D341Med (cell line): ENCODE data around the gene PPARG.
"Not testable (repeated sequence)": the region's sequence is repeated elsewhere in the genome, so short reads cannot be mapped to it uniquely, and the experiment has no call there.

Source experiments
- DNase-seq: peaks from one replicate; pipeline ENCODE4 v3.0.0; 2012; ENCODE audit warnings: low spot score

Gene PPARG

DNA sequence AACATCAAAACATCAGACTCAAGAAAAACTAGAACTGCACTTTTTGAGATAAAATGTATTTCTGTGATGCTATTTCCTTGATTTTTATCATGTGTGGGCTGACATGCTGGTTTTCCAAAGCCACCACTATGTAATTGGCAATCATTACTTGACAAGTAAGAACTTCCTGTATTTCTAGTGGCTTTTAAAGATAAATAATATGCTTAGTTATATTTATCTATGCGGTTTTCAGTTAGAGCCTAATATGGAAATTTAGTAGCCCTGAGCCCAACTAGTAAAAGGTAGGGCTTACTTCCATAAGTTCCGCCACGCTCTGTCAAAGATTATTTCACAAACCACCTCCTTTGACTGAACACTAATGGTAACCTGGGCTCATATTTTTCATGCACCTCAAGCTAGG, 91.6 kb downstream of the PPARG start:
- no peak for DNase-seq

DNA sequence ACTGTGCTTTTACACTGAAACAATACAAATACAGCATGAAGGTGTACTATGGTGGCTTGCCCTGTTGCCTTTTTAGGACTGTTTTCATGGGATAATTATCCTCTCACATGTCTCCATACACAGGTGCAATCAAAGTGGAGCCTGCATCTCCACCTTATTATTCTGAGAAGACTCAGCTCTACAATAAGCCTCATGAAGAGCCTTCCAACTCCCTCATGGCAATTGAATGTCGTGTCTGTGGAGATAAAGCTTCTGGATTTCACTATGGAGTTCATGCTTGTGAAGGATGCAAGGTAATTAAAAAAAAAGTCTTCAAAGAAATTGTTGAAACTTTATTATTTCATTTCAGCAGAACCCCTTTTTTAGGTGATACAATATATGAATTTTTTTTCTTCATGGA, 92.3 kb downstream of the PPARG start:
- DNase-seq: no peak

DNA sequence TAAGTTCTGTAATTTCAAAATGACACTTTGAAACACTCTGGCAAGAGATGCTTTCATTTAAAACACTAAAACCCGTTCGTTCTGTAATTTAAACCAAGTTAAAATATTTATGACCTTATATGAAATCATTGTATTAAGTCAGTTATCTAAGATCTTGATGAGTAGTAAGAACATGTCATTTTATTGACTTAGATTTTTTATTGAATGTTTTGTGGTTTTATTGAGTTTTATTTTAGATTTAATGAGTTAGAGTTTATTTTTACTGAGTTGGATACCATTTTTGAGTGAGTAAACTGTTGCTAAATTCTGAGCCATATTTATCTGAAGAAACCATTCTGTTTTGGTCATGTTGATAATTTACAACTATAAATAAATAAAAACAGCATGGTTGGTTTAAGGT, 94.3 kb downstream of the PPARG start:
- DNase-seq: no peak

DNA sequence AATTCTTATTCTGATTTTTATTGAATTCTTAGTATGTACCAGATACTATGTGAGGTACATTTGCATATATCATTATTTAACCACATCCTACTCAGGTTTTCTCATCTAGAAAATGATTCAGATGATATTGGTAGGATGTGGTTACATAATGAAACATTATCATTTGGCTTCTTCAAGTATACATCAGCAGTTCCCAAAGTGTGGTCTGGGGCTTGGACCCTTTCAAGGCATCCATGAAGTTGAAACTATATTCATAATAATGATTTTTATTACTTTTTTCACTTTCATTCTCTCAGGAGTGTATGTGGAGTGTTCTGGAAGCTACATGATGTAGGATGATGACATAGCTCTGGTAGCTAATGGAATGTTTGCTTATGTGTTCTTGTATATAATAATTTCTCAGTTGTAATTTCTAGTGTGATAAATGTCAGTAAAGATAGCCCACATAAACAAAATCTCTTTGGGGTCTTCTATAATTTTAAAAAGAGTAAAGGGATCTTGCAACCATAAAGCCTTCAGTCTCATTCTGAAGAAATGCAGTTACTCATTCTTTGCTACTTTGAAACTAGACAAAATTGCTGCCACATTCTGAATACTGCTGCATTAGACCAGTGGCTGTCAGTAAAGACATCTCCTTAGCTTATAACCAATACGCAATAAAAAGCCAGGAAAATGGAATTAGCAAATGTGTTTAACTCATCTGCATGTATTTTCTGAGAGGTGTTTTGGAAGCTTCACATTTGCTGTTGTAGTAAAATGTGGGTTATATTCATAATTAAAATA, 95.8 kb downstream of the PPARG start:
- DNase-seq: no peak

DNA sequence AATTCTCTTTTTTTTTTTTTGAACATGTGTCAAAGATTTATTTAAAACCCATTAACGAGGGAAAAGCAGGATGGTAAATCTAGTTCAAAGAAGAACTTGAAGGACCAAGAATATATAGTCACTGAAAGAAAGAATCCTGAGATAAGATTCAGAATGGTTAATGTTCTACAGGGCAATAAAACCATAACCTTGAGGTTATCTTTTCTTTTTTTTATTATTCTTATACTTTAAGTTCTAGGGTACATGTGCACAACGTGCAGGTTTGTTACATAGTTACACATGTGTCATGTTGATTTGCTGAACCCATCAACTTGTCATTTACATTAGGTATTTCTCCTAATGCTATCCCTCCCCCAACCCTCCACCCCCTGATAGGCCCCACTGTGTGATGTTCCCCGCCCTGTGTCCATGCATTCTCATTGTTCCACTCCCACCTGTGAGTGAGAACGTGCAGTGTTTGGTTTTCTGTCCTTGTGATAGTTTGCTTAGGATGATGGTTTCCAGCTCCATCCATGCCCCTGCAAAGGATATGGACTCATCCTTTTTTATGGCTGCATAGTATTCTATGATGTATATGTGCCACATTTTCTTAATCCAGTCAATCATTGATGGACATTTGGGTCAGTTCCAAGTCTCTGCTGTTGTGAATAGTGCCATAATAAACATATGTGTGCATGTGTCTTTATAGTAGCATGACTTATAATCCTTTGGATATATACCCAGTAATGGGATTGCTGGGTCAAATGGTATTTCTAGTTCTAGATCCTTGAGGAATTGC, 97.8 kb downstream of the PPARG start:
- DNase-seq: not testable (repeated sequence)

DNA sequence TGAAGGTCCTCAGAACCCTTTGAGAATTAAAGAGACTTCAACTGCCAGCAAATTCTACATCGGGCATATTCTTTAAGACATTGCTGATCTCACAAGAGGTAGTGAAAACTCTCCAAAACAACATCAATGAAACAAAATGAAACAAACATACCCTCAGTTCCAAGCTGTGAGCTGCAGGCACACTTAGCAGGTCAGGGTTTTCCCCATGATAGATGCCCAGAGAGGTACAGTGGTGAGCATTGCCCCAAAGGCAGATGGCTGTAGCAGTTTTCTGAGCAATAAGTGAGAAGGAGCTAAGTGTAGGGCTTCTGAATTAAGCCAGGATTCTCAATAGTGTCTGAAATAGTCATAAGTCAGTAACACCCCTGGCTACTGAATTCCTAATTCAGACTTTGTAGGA, 99.3 kb downstream of the PPARG start:
- no peak for DNase-seq

DNA sequence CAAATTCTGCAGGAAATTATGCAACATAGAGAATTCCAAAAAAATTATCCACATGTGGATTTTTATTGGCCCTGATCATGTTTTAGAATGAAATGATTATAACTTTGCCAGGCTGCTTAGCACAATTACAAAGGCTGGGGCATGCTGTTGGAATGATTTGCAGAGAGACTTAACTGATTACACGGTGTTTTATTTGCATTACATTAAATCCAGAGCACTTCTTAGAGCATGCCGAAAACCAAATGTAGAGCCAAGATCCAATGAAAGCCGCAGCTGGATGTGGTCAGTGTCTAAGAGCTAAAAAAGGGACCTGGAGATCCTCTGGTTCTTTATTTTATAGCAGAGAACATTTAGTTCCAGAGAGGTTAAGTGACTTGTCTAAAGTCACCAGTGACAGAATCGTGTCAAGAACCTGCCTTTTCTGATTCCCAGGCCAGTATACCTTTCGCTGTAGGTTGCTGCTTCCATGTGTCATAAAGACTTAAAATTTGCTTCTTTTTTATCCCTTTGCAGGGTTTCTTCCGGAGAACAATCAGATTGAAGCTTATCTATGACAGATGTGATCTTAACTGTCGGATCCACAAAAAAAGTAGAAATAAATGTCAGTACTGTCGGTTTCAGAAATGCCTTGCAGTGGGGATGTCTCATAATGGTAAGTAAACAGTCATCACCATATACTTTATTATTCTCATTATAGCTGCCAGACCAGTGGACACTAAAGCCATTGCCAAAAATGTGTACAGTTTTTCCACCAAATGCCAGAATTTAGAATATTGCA, 103.4 kb downstream of the PPARG start:
- DNase-seq: no peak

DNA sequence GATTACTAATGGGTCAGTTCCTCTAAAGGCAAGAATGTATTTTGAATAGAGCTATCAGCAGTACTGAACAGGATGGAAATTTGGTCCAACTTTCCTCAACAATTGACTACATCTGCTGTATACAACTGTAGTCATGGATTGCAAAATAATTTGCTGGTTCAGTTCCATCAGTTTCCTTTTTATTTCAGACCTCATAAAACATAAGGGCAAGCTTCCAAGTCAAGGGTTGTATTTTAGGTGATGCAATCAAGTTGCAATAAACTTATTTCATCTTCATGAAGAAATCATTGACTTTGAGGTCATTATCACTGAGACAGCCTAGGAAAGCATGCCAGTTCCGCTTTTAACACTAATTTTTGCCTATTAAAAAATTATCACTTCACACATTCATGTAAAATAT, 105.0 kb downstream of the PPARG start:
- DNase-seq: no peak

DNA sequence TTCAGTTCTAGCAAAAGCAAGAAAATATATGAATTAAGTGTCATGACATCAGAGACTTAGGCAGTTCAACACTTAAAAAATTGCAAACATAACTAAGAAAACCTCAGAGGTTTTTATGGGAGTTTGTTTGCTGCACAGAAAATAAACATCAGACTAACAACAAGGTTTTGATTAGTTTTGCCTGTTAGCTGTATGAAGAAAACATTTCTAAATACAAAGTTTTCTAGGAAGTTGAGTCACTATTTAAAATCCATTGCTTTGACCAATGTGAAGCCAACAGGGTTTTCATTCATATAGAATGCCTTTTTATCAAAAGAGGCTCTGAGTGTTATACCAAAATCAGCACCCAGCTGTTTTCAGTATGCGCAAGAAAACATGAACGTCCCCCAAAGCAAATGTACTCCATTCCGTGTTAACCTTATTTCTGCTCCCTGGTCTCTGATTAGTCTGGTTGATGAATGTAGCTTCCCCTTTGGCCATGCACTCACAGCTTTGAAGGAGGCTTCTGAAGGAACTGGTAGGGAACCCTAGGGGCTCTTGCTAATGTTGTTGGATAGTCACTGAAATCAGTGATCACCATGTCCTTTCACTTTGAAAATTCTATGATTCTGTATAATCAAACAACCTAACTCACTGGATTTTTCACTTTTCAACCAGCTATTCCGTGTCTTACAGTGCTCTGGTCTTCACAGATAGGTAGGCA, 105.8 kb downstream of the PPARG start:
- no peak for DNase-seq

DNA sequence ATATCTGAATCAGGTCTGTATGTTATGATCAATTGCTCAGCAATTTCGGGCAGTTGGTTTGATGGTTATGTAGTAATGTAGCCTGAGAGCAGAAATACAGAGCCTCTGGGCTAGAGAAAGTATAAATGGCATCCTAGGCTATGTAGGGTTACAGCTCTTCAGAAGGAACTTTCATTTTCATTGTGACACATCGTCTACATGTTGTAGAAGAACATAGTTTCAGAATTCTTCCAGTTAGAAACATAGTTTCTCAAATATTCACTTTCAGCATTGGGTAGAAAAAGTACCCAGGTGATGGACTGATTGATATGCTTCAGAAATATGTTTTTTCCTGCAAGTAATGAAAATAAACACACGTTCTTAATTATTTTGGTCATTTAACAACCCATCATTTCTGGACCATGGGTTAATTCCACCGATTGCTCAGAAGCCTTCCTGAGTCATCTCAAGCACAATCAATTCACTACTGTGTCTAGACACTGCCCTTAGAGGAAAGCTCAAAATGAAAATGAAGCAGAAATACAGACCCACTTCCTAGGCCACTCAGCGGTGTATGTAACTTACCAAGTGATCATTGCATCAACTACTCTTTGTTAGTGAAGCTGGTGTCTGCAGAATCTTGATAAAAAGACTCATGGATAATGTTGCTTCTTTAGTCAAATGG, 106.6 kb downstream of the PPARG start:
- no peak for DNase-seq

DNA sequence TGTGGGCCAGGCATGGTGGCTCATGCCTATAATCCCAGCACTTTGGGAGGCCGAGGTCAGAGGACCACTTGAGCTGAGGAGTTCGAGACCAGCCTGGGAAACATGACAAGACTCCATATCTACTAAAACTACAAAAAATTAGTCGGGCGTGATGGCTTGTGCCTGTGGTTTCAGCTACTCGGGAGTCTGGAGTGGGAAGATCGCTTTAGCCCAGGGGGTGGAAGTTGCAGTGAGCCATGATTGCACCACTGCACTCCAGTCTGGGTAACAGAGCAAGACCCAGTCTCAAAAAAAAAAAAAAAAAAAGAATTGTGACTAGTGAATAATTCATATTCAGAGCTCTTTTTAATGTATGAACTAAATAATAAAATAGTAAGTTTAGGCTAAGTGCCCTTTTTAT, 107.6 kb downstream of the PPARG start:
- DNase-seq: no peak

DNA sequence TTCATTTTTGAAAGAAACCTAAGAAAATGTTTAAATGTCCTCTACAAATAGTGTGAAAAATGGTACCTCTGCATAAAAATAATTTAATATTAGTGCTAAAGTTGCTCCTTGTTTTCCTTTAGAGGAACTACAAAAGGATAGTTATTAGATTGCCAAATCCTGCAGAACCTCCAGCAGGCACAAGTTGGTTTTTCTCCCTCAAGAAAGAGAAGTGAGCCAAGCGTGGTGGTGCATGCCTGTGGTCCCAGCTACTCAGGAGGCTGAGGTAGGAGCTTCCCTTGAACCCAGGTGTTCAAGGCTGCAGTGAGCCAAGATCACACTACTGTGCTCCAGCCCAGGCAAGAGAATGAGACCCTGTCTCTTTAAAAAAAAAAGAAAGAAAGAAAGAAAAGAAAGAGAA, 110.4 kb downstream of the PPARG start:
- no peak for DNase-seq

DNA sequence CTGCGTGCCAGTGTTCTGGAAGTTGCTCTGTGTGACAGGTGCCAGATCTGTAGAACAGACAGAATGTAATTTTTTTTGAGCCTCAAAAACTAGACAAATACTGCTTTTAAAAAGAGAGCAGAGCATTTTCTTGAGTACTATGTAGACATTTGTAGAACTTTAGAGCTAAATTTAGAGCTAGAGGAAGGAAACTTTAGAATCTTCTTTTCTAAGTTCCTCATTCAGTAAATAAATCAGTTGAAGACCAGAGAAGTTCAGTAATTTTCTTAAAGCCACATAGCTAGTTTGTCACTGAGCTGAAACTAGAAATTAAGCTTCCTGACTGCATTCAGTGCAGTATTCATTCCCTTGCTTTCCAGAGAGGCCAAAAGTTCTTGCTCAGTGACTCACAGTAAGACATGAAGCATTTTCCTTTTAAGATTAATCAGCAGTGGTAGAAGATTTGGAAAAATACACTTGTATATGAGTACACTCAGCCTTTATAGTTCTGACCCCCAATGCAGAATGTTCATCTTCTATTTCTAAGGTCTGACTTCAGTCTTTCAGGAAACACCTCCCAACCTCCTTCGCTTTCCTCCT, 111.8 kb downstream of the PPARG start:
- DNase-seq: no peak

DNA sequence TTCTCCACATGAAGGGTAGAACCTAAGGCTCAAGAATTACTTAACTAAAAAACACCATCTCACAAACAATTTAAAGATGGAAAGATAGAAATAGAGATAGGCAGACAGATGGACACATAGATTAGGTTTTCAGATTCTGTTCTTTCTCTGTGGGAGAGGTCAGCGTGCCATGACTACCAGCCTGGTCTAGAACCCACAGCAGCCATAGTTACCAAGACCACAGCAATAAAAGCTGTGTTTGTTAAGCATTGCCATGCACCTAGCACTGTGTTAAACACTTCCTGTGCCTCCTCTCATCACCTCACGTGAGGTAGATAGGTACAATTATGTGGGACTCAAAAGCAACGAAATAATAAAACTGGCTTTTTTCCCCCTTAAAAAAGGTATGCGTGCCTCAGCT, 112.3 kb downstream of the PPARG start:
- no peak for DNase-seq

DNA sequence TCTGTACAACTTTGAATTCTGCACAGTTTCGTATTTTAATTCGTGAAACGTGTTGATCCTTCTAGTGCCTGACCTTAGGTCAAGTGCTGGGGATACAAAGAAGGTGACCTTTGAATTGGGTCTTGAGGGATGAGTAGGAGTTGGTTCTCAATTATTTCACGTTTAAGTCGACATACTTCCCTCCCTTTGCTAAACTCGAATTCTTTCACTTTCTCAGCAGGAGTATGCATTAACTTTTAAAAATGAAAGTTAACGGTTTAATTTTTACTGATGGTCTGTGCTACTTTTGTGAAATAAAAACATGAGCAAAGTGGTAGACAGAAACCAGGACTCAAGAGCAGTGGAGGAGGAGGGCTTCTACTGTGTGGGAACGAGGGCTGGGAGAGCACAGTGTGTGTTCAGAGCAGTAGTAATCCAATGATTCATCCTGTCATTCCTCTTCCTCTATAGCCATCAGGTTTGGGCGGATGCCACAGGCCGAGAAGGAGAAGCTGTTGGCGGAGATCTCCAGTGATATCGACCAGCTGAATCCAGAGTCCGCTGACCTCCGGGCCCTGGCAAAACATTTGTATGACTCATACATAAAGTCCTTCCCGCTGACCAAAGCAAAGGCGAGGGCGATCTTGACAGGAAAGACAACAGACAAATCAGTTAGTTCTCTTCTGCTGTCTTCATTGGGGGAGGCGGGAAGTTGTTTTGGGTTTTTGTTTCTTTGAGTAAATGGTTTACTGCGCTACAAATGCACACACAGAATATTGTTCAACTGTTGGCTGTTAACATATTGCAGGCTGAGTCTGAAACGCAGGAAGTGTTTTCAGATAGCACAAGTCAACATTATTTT, 116.8 kb downstream of the PPARG start:
- no peak for DNase-seq

DNA sequence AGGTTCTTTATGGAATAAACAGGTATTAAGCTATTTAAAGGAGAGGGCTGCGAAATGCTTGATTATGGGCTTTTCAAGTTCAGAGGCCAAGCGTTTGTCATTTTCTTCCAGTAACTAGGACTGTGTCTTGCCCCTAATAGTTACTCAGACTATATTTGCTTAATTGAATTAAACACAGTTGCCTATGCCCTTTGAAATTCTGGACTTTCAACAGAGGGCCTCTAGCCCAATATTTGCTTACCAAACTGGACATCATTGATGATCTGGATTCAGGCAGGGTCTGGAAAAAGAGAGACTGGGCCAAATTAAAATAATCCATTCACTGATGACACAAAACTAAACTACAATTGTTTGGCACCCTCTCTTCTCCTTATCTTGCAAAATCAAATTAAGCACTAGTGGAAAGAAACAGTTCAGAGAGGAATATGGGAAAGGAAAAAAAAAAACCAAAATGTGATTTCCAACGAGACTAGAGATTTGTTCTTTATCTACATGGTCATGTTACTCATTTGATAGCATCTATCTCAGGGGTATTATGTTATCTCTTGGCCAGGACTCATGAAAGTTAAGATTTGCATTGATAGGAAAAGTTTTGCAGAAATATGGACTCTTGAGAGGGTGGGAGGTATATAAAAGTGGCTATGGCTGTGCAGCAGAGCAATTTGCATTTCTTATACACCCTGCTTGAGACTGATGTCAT, 120.3 kb downstream of the PPARG start:
- DNase-seq: no peak

DNA sequence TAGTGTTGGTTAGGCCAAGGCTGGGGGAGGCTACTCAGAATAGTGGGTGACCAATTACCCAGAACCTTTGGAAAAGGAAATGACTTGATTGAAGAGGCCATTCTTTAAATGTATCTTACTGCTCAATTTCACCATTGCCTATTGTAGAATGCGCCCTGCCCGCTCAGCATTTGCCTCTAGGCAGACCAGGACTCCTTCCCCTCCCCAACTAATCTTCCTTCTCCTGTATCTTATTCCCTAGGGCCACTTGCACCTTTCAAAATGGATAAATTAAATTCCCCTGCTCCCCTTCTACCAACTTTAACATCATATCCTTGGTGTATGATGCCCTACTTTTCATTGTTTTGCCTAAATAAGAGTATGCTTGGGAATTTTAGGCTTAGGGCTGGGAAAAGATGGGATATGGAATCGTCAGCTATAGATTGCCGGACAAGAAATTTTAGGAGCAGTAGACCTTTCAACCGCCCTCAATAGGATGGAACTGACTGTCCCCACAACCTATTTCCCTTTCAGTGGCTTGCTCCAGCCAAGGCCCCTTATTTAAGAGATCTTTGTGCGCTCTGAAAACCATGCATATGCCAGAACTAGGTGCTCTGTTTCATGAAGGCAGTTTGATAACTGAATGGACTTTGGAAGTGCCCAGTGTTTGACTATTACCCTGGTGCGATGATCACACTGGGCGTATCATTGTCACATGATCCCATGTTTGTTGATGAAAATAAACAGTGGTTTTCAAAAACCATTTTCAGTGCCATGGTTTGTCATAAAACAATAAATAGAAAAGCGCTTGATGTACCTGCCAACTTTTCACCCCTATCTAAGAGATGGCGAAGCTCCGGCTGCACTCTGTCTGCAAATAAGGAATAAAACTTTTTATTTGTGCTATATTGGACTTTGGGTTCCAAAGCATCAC, 121.1 kb downstream of the PPARG start:
- DNase-seq: no peak

DNA sequence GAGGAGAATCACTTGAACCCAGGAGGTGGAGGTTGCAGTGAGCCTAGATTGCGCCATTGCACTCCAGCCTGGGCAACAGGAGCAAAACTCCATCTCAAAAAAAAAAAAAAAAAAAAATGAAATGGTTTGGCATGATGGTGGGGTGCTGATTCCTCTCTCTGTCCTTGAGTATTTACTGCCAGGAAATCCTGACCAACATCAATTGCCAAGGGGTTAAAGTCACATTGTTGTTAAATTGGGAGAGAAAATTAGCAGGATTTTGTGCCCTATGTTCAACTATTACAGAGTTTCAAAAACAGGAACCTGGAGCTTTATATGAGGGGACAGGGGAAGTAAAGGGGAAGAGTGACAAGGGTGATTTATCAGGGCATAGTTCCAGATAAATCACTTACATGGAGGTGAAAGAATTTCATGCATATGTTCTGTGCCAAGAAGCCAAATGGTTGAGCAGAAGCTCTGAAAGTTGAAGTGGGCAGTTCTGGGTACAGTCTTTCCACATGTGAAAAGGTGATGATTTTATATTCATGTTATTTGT, 124.9 kb downstream of the PPARG start:
- DNase-seq: no peak
